HG02938 (cell line): ENCODE measurements around the gene MIPEP.

Source experiments
- ATAC-seq: cut with Tn5 transposase; IDR thresholded peaks from one replicate; pipeline ENCODE4 v1.9.1; 2021; ENCODE audit warnings: mild to moderate bottlenecking, moderate library complexity; ENCODE audit not compliant: unreplicated experiment

The MIPEP gene

GRCh38 chr13:23855360-23855759 lies 33.8 kb downstream of the MIPEP start:
- ATAC-seq = no peak

GRCh38 chr13:23852351-23852750 lies 36.8 kb downstream of the MIPEP start:
- peak; percentile 62 for ATAC-seq

GRCh38 chr13:23851106-23851505 lies 38.1 kb downstream of the MIPEP start:
- no peak for ATAC-seq

DNA sequence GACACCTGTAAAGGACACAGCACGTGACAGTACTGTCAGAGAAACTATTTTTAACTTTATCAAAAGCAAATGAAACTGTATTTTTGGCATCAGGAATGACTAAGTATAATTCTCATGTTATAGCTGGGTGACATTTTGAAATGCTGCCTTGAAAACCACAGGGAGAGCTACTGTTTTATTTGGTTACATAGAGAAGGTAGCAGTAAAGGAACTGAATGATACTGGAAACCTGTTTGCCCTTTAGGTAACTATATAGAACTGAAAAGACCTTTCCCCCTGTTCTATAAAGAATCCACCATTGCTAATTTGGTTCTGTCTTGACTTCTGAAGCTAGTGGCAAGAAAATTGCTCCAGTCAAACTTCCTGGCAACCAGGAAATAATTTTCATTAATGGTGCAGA lies 39.1 kb downstream of the MIPEP start:
- no peak for ATAC-seq

DNA sequence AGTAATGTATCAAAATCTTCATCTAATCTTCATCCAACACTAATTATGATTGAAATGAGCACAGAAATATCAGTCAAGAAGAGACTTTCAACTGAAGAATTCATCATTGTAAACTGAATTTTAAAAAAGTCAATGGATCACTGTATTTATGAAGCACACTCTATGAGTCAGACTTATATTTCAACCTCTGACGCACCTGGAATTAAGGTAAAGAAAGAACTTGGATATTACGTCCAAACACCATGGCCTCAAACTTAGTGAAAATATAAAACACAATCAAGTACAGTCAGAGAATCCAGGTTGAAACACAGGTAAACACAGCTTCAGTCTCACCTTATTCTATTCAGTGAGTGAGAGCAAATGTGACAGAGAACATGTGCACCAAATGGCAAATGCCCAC lies 39.5 kb downstream of the MIPEP start:
- ATAC-seq = no peak

DNA sequence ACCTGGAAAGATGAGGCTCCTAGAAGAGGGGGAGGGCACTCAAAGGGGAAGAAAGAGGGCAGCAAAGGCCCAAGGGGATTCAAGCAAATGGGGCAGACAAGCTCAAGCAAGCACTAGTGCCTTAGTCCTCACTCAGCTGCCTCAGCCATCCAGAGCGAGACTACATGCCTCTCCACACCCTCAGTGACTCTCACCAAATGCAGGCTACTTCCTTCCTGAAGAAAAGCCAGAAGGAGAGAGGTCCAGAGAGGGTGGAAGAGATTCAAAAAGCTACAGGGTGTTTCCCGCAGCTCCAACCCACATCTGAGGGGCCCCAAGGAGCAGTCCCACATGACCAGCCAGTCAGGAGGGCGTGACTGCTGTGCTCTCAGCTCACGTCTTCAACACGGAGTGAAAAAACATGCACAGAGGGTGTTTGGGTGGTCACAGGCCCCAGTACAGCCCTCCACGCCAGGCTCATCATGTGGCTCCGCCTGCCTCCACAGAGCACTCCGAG lies 40.5 kb downstream of the MIPEP start:
- ATAC-seq = no peak

- no peak for ATAC-seq
These were observed 41.2 kb downstream of the MIPEP start for GRCh38 chr13:23848019-23848418.

DNA sequence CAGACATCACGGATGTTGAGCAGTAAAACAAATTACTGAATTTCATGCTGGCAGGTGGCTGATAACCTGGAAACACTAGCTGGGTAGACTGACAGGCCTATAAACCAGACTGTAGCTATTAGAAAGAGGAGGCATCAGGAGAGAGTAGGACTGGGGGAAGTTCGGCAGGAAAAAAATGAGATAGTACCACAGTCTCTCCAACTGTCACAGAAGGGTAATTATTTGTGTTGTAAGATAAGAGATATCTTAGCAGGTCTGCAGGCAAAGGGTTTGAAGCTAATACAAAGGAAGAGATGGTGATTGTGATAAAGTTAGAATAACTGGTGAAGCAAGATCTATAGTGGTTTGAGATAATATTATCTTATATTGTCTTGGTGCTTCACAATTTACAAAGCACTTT lies 41.7 kb downstream of the MIPEP start:
- no peak for ATAC-seq

GRCh38 chr13:23845105-23845725 lies 44.0 kb downstream of the MIPEP start:
- ATAC-seq = no peak

GRCh38 chr13:23844132-23844531 lies 45.1 kb downstream of the MIPEP start:
- no peak for ATAC-seq

DNA sequence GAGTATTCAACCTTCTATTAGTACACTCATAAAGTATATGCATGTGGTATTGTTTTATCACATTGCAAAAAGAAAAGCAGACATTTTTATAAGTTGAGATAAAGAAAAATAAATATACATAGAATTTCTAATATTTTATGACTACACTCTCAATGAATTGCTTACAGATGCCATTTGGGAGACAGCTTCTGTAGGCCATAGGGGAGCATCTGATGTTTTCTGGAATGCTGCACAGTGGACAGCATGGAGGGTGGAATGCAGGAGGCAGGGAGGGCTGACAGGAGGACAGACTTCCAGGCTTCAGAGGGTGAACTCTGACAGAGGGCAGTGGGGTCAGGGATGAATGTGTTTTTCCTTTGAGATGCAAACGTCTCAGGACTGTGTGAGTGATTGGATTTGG lies 45.8 kb downstream of the MIPEP start:
- no peak for ATAC-seq

- ATAC-seq = no peak
These were observed 46.8 kb downstream of the MIPEP start for GRCh38 chr13:23842406-23842805.

GRCh38 chr13:23833733-23834611 lies 55.2 kb downstream of the MIPEP start:
- ATAC-seq = no peak

DNA sequence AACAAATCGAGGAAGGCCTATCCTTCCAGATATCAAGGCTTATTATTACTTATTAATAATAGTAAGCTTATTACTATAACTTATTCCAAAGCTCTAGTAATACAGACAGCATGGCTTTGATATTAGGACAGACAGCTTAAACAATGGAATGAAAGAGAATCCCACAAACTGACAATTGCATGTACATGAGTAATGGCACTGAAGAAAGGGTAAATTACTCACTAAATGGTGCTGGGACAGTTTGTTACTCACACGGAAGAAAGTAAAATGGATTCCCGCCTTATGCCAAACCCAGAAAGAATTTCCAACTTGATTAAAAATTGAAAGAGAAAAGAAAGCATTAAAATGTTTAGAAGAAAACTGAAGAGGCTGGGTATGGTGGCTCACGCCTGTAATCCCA lies 60.3 kb downstream of the MIPEP start:
- ATAC-seq = no peak

DNA sequence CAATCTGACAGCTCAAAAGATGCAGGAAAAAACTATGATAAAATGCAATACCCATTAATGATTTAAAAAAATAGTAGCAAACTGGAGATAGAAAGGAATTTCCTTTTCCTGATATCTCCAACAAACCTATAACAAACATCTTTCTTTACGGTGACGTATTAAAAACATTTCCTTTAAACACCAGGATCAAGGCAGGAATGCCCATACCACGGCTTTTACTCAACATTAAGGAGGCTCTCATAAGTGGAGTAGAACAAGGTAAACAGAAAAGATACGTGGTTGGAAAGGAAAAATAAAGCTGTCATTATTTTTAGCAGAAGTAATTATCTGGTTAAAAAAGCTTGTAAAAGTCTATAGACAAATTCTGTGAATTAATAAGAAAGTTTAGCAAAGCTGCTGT lies 61.1 kb downstream of the MIPEP start:
- ATAC-seq = no peak

GRCh38 chr13:23825179-23825578 lies 64.0 kb downstream of the MIPEP start:
- ATAC-seq = no peak

GRCh38 chr13:23824371-23824770 lies 64.8 kb downstream of the MIPEP start:
- no peak for ATAC-seq

DNA sequence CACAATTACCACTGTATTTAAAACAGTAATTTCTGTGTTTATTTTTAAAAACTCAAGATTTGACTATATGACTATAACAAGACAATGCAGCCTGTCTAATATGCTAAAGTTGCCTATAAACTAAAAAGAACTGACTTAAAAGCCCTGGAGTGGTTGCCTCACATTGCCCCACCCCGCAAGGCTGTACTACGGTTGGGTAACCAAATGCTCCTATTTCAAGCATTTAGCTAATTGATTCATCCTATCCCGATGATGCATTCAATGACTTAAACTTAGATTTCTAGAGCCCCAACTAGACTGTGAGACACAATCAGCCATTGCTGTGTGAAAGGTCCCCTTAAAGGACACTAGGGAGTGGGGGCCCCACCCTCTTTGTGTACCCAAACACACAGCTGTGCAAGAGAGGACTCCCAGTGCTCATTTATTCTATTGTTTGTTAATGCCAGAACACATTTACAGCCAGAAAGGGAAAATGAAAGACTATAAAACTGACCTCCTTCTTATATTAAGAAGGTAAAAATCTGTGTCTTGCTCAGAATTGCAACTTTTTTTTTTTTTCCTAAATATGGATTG lies 66.9 kb downstream of the MIPEP start:
- no peak for ATAC-seq

DNA sequence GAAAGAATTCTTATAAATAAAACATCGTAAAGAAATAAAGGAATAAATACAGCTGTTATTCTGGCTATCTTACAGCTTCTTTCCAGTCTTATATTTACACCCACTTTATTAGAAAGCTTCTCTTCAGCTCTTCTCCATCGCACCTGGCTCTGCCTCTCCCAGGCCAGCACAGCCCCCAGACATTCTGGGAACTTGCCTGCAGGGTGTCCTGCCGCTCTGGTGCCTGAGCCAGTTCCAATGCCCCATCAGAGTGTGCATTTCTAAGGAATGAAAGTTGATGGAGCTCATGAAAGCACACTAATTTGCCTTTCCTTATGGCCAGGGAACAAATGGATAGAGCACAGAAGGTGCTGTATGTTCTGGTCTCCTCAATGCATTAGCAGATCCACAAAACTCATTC lies 68.7 kb downstream of the MIPEP start:
- ATAC-seq = no peak

DNA sequence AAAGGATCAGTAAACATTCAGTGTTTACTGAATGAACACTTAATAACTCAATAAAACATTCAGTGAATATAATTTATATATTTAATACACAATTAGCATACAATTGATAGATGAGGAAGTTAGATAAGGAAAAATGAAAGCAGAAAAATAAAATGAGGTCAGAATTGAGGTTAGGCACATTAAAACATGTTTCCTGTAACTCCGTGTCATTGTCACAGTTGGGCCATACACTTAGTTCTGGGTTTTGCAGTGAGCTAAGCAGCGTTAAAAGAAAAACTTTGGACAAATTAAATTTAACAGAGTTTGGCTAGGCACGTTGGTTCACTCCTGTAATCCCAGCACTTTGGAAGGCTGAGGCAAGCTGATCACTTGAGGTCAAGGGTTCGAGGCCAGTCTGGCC lies 71.4 kb downstream of the MIPEP start:
- no peak for ATAC-seq

- no peak for ATAC-seq
These were observed 72.1 kb downstream of the MIPEP start for GRCh38 chr13:23817136-23817535.

DNA sequence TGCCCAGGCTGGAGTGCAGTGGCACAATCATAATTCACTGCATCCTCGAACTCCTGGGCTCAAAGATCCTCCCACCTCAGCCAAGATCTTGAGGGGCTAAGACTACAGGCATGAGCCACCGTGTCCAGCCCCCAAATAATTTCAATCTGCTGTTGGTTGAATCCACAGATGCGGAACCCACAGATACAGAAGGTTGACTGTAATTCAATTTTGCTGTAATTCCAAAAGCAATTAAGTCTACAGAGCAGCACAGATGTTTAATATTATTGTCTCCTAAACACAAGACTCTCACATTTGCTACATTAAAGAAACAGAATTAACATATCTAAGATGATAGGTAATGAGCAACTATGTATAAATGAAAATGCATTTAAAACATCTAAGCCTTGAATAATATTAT lies 75.6 kb downstream of the MIPEP start:
- no peak for ATAC-seq
